Skeletal muscle tissue (tissue), 4 donors: ENCODE data around the gene MALRD1. TPM values are rescaled to one million over a fixed set of nuclear protein-coding genes. Genes with fewer than 3 reads are reported as not detected.

Source experiments
- H3K27ac ChIP-seq: one replicate; pipeline ENCODE4 v1.7.0; 2013; ENCODE audit warnings: mild to moderate bottlenecking, low read depth, low read length, inconsistent platforms
- H3K27me3 ChIP-seq, 3 donors: one replicate each; pipeline ENCODE4 v1.7.0; 2013; ENCODE audit warnings: low read length in 3 of 3; ENCODE audit not compliant: control insufficient read depth in 3 of 3, insufficient read depth in 3 of 3
- H3K36me3 ChIP-seq, 3 donors: one replicate each; pipeline ENCODE4 v1.7.0; 2013; ENCODE audit warnings: low read length in 3 of 3; ENCODE audit not compliant: control insufficient read depth in 3 of 3, insufficient read depth in 3 of 3
- H3K4me1 ChIP-seq, 3 donors: one replicate each; pipeline ENCODE4 v1.7.0; 2013; ENCODE audit warnings: low read length in 3 of 3, mild to moderate bottlenecking in 3 of 3; ENCODE audit not compliant: control insufficient read depth in 3 of 3, insufficient read depth in 3 of 3
- H3K4me3 ChIP-seq, 3 donors: one replicate each; pipeline ENCODE4 v1.7.0; 2013; ENCODE audit warnings: low read length in 3 of 3
- H3K9ac ChIP-seq, 3 donors: one replicate each; pipeline ENCODE4 v1.7.0; 2013; ENCODE audit warnings: low read length in 3 of 3, mild to moderate bottlenecking in 3 of 3, moderate library complexity in 2 of 3, low read depth in 1 of 3
- H3K9me3 ChIP-seq, 3 donors: one replicate each; pipeline ENCODE4 v1.7.0; 2013; ENCODE audit warnings: low read length in 3 of 3; ENCODE audit not compliant: control insufficient read depth in 3 of 3
- total RNA-seq: library from RNA; depleted of rRNA; stranded (reverse); fragments of >200 nt; gene quantifications from one replicate; pipeline ENCODE4 v1.2.3, GENCODE V29; 2014
- donor health status: Osteomylitis.

Gene MALRD1
- total RNA-seq, 1 donor from 2014 or later, result 2.1 TPM

DNA sequence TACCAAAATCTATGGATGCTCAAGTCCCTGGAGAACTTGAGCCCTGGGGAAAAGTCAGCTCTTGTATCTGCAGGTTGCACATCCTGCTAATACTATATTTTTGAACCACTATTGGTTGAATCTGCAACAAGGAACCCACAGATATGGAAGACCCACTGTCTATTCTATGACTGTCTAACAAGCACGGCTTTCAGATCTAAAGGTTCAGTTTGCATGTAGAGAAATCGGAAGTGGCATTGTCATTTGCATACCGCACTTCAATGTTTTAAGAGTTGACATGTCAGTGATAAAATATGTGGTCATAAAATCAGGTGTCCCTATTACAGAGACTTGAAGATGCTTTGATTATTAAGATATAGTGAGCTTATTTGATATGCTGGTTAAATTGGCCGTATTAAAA lies 95.6 kb downstream of the MALRD1 start:
- no peaks in the 10 kb centered on the region for H3K4me1 ChIP-seq
- no peak overlapping the region for H3K9ac ChIP-seq
- H3K4me3 ChIP-seq, result no peak overlapping the region

GRCh38 chr10:19154375-19154774 lies 105.8 kb downstream of the MALRD1 start:
- Histone ChIP-seq H3K9ac (no peak overlapping the region), H3K27me3 (no peaks in the 10 kb centered on the region), H3K27ac (no peak overlapping the region), H3K36me3 (no peaks in the 10 kb centered on the region), H3K4me1 (no peaks in the 10 kb centered on the region), H3K9me3 (no peaks in the 10 kb centered on the region), H3K4me3 (no peak overlapping the region)

More for the DNA sequence above, 95.6 kb downstream of the MALRD1 start:
- Histone ChIP-seq H3K9me3 (no peaks in the 10 kb centered on the region), H3K36me3 (no peaks in the 10 kb centered on the region), H3K27ac (no peak overlapping the region), H3K27me3 (no peaks in the 10 kb centered on the region)

DNA sequence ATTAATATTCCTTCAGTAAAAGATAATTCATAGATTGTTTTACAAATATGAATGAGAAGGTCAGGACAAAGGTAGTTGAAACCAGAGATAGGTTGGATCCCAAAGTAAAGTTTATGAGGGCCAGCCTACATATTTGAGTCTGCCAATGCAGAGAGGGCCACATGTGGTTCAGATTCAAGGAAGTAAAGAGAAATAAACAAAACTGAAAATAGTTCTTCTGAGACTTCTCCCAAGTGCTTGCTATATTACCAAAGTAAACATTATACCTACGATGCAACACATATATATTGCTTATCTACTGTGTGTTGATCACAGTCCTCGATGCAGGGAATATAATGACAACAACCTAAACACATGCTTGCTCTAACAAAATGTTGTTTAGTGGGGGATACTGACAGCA lies 109.8 kb downstream of the MALRD1 start:
- no peaks in the 10 kb centered on the region for H3K4me1 ChIP-seq
- H3K27ac ChIP-seq, result no peak overlapping the region
- no peaks in the 10 kb centered on the region for H3K27me3 ChIP-seq
- H3K9ac ChIP-seq, result no peak overlapping the region
- H3K9me3 ChIP-seq, result no peaks in the 10 kb centered on the region
- no peak overlapping the region for H3K4me3 ChIP-seq
- H3K36me3 ChIP-seq, result no peaks in the 10 kb centered on the region

- Histone ChIP-seq H3K27me3 (no peaks in the 10 kb centered on the region), H3K9ac (no peak overlapping the region), H3K27ac (no peak overlapping the region), H3K36me3 (no peaks in the 10 kb centered on the region), H3K9me3 (no peaks in the 10 kb centered on the region), H3K4me1 (no peaks in the 10 kb centered on the region), H3K4me3 (no peak overlapping the region)
These were observed 110.3 kb downstream of the MALRD1 start for GRCh38 chr10:19158870-19159269.

DNA sequence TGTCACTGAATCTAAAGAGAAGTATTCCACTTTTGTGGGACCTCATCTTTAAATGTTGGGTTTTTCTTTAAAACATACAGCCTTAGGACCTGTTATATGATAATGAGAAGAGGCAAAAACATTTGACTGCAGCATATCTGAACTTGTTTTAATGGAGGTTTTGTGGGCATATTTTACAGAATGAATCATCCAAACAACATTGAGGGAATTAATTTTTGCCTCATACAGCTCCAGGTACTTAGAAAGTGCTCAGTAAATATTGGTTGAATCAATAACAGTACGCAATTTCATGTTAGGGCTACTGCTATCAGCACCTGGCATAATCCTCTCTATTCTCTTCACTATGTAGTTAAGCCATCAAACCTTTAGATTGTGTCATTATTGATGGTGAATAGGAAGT lies 115.9 kb downstream of the MALRD1 start:
- no peaks in the 10 kb centered on the region for H3K4me1 ChIP-seq
- H3K9ac ChIP-seq, result no peak overlapping the region
- no peaks in the 10 kb centered on the region for H3K36me3 ChIP-seq
- H3K27ac ChIP-seq, result no peak overlapping the region
- no peak overlapping the region for H3K4me3 ChIP-seq
- H3K27me3 ChIP-seq, result no peaks in the 10 kb centered on the region
- H3K9me3 ChIP-seq, result no peaks in the 10 kb centered on the region

- no peaks in the 10 kb centered on the region for H3K27me3 ChIP-seq
These were observed 120.0 kb downstream of the MALRD1 start for GRCh38 chr10:19168584-19168983.

GRCh38 chr10:19169041-19169440 lies 120.4 kb downstream of the MALRD1 start:
- Histone ChIP-seq H3K9me3 (no peaks in the 10 kb centered on the region), H3K36me3 (no peaks in the 10 kb centered on the region), H3K9ac (no peak overlapping the region)

More at GRCh38 chr10:19168584-19168983, 120.0 kb downstream of the MALRD1 start:
- H3K9me3 ChIP-seq, result no peaks in the 10 kb centered on the region
- no peaks in the 10 kb centered on the region for H3K36me3 ChIP-seq
- H3K9ac ChIP-seq, result no peak overlapping the region
- no peak overlapping the region for H3K4me3 ChIP-seq
- H3K27ac ChIP-seq, result no peak overlapping the region
- no peaks in the 10 kb centered on the region for H3K4me1 ChIP-seq

GRCh38 chr10:19169684-19170083 lies 121.1 kb downstream of the MALRD1 start:
- no peak overlapping the region for H3K27ac ChIP-seq
- H3K36me3 ChIP-seq, result no peaks in the 10 kb centered on the region
- no peaks in the 10 kb centered on the region for H3K9me3 ChIP-seq
- H3K4me1 ChIP-seq, result no peaks in the 10 kb centered on the region
- H3K27me3 ChIP-seq, result no peaks in the 10 kb centered on the region
- H3K4me3 ChIP-seq, result no peak overlapping the region
- H3K9ac ChIP-seq, result no peak overlapping the region

More at GRCh38 chr10:19169041-19169440, 120.4 kb downstream of the MALRD1 start:
- H3K4me1 ChIP-seq, result no peaks in the 10 kb centered on the region
- no peak overlapping the region for H3K4me3 ChIP-seq
- H3K27ac ChIP-seq, result no peak overlapping the region
- H3K27me3 ChIP-seq, result no peaks in the 10 kb centered on the region

- H3K27ac ChIP-seq, result no peak overlapping the region
- no peaks in the 10 kb centered on the region for H3K9me3 ChIP-seq
- no peaks in the 10 kb centered on the region for H3K27me3 ChIP-seq
- H3K36me3 ChIP-seq, result no peaks in the 10 kb centered on the region
- H3K4me1 ChIP-seq, result no peaks in the 10 kb centered on the region
- H3K9ac ChIP-seq, result no peak overlapping the region
- no peak overlapping the region for H3K4me3 ChIP-seq
These were observed 130.1 kb downstream of the MALRD1 start for GRCh38 chr10:19178675-19179074.

DNA sequence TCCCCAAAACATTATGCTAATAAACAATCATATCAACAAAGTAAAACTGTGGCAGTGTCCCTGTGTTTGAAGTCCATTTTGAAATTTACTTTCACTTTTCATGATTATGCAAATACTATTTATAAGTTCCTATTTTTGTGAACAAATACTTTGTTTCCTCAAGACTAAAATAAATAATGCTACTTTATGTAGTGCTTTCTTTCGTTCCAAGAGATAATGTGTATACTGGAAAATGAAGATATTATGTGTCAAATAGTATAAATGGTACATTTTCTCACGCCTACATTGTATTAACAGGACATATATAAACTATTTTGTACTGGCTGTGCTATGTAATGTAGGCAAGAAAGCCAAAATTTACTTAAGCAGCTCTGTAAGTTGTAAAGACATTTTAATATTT lies 136.3 kb downstream of the MALRD1 start:
- no peaks in the 10 kb centered on the region for H3K4me1 ChIP-seq
- no peak overlapping the region for H3K4me3 ChIP-seq

DNA sequence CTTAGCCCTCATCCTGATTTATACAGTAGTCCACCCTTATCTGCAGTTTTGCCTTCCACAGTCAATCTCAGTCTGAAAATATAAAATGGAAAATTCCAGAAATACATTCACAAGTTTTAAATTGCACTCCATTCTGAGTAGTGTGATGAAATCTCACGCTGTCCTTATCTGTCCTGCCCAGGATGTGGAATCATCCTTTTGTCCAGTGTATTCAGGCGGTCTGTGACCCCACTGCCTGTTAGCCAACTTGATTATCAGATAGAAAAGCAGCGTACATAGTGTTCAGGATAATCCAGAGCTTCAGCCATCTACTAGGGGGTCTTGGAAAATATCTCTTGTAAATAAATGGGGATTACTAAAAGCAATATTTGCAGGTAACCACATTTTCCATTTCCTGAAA lies 146.3 kb downstream of the MALRD1 start:
- H3K4me3 ChIP-seq, result no peak overlapping the region
- no peaks in the 10 kb centered on the region for H3K27me3 ChIP-seq
- H3K9ac ChIP-seq, result no peak overlapping the region
- H3K36me3 ChIP-seq, result no peaks in the 10 kb centered on the region
- H3K27ac ChIP-seq, result no peak overlapping the region
- H3K9me3 ChIP-seq, result peaks cover 0 to 2% (median 0%) of the 10 kb centered on the region in 3 donors
- no peaks in the 10 kb centered on the region for H3K4me1 ChIP-seq

More for the DNA sequence above, 136.3 kb downstream of the MALRD1 start:
- no peak overlapping the region for H3K9ac ChIP-seq
- no peak overlapping the region for H3K27ac ChIP-seq
- H3K36me3 ChIP-seq, result no peaks in the 10 kb centered on the region
- no peaks in the 10 kb centered on the region for H3K9me3 ChIP-seq
- no peaks in the 10 kb centered on the region for H3K27me3 ChIP-seq
